ENCODE measurements around the gene SNW1.

Gene SNW1

GRCh38 chr14:77682158-77682553, 78.8 kb downstream of the SNW1 start:
- Histone ChIP-seq H3K4ac (ENCODE audit: low read length) (no peak overlapping the region), H3K4me2 (ENCODE audit: insufficient read depth, low read length, poor library complexity, severe bottlenecking) (no peak overlapping the region), H3K23ac (ENCODE audit: low read depth, low read length, poor library complexity) (no peak overlapping the region), H2AK5ac (ENCODE audit: low read depth, low read length) (no peak overlapping the region), H3K79me1 (ENCODE audit: low read depth, low read length) (no peaks in the 10 kb centered on the region), H3K18ac (ENCODE audit: low read length) (no peak overlapping the region), H2BK15ac (ENCODE audit: low read length) (no peak overlapping the region), H4K8ac (ENCODE audit: low read depth, low read length) (no peak overlapping the region), H3K27ac (replicated peaks; ENCODE audit: low read length) (no peak overlapping the region), H3K36me3 (replicated peaks in 1 of 2; ENCODE audit: control insufficient read depth in 2 of 2, insufficient read depth in 2 of 2, low read length in 2 of 2) (peaks cover 2 to 62% of the 10 kb centered on the region in 2 donors), H2BK5ac (ENCODE audit: low read length) (no peak overlapping the region), H3K9ac (ENCODE audit: low read depth, low read length, poor library complexity) (no peak overlapping the region), H2BK12ac (ENCODE audit: low read length) (no peak overlapping the region), H4K91ac (ENCODE audit: low read depth, low read length, poor library complexity) (no peak overlapping the region), H3K4me1 (ENCODE audit: control insufficient read depth in 2 of 2, insufficient read depth in 1 of 2, low read depth in 1 of 2, low read length in 2 of 2) (no peaks in the 10 kb centered on the region), H3K27me3 (ENCODE audit: control insufficient read depth in 3 of 3, insufficient read depth in 3 of 3, low read depth in 1 of 3, low read length in 3 of 3) (no peaks in the 10 kb centered on the region), H3K4me3 (ENCODE audit: low read length in 2 of 2) (no peak overlapping the region), H3K14ac (ENCODE audit: low read length) (no peak overlapping the region), H2BK120ac (ENCODE audit: low read depth, low read length) (no peak overlapping the region), H2AFZ (ENCODE audit: low read length) (no peak overlapping the region), H3K9me3 (replicated peaks in 1 of 2; ENCODE audit: control insufficient read depth in 2 of 2, insufficient read depth in 1 of 2, low read depth in 1 of 2, low read length in 2 of 2) (no peaks in the 10 kb centered on the region)
- no CpG with 5 or more reads among the region's 1 CpG for WGBS, 2 donors (ENCODE audit: extremely low coverage in 2 of 2, insufficient read length in 2 of 2, insufficient replicate concordance in 1 of 2)
- DNase-seq (ENCODE audit: low spot score): no peak

- H4K8ac ChIP-seq (ENCODE audit: low read depth, low read length): no peak overlapping the region
- H2AFZ ChIP-seq (ENCODE audit: low read length): no peak overlapping the region
- H2BK120ac ChIP-seq (ENCODE audit: low read depth, low read length): no peak overlapping the region
- no peaks in the 10 kb centered on the region for H3K9me3 ChIP-seq (replicated peaks in 1 of 2; ENCODE audit: control insufficient read depth in 2 of 2, insufficient read depth in 1 of 2, low read depth in 1 of 2, low read length in 2 of 2)
- no peak overlapping the region for H2AK5ac ChIP-seq (ENCODE audit: low read depth, low read length)
- no peak overlapping the region for H4K91ac ChIP-seq (ENCODE audit: low read depth, low read length, poor library complexity)
- H3K4me3 ChIP-seq (ENCODE audit: low read length in 2 of 2): no peak overlapping the region
- H3K27ac ChIP-seq (replicated peaks; ENCODE audit: low read length): no peak overlapping the region
- no peak overlapping the region for H2BK5ac ChIP-seq (ENCODE audit: low read length)
- no peaks in the 10 kb centered on the region for H3K4me1 ChIP-seq (ENCODE audit: control insufficient read depth in 2 of 2, insufficient read depth in 1 of 2, low read depth in 1 of 2, low read length in 2 of 2)
- no peak overlapping the region for H2BK12ac ChIP-seq (ENCODE audit: low read length)
- peaks cover 2 to 61% of the 10 kb centered on the region in 2 donors for H3K36me3 ChIP-seq (replicated peaks in 1 of 2; ENCODE audit: control insufficient read depth in 2 of 2, insufficient read depth in 2 of 2, low read length in 2 of 2)
- no peaks in the 10 kb centered on the region for H3K27me3 ChIP-seq (ENCODE audit: control insufficient read depth in 3 of 3, insufficient read depth in 3 of 3, low read depth in 1 of 3, low read length in 3 of 3)
- no peaks in the 10 kb centered on the region for H3K79me1 ChIP-seq (ENCODE audit: low read depth, low read length)
- no peak overlapping the region for H3K4ac ChIP-seq (ENCODE audit: low read length)
- WGBS, 2 donors (ENCODE audit: extremely low coverage in 2 of 2, insufficient read length in 2 of 2, insufficient replicate concordance in 1 of 2): no CpG with 5 or more reads among the region's 7 CpGs
- no peak overlapping the region for H3K4me2 ChIP-seq (ENCODE audit: insufficient read depth, low read length, poor library complexity, severe bottlenecking)
- H3K23ac ChIP-seq (ENCODE audit: low read depth, low read length, poor library complexity): no peak overlapping the region
- H3K9ac ChIP-seq (ENCODE audit: low read depth, low read length, poor library complexity): no peak overlapping the region
- H3K14ac ChIP-seq (ENCODE audit: low read length): no peak overlapping the region
- no peak overlapping the region for H3K18ac ChIP-seq (ENCODE audit: low read length)
- H2BK15ac ChIP-seq (ENCODE audit: low read length): no peak overlapping the region
- DNase-seq (ENCODE audit: low spot score): no peak
These were observed 79.5 kb downstream of the SNW1 start for GRCh38 chr14:77681196-77682157.

- H3K4me3 ChIP-seq (ENCODE audit: low read length in 2 of 2): no peak overlapping the region
- no peak overlapping the region for H4K8ac ChIP-seq (ENCODE audit: low read depth, low read length)
- peaks cover 16 to 71% of the 10 kb centered on the region in 2 donors for H3K36me3 ChIP-seq (replicated peaks in 1 of 2; ENCODE audit: control insufficient read depth in 2 of 2, insufficient read depth in 2 of 2, low read length in 2 of 2)
- H3K9ac ChIP-seq (ENCODE audit: low read depth, low read length, poor library complexity): no peak overlapping the region
- H4K91ac ChIP-seq (ENCODE audit: low read depth, low read length, poor library complexity): no peak overlapping the region
- no peak overlapping the region for H2AFZ ChIP-seq (ENCODE audit: low read length)
- no peak overlapping the region for H2BK15ac ChIP-seq (ENCODE audit: low read length)
- H2BK5ac ChIP-seq (ENCODE audit: low read length): no peak overlapping the region
- H3K27ac ChIP-seq (replicated peaks; ENCODE audit: low read length): no peak overlapping the region
- no peak overlapping the region for H2AK5ac ChIP-seq (ENCODE audit: low read depth, low read length)
- no peaks in the 10 kb centered on the region for H3K9me3 ChIP-seq (replicated peaks in 1 of 2; ENCODE audit: control insufficient read depth in 2 of 2, insufficient read depth in 1 of 2, low read depth in 1 of 2, low read length in 2 of 2)
- H2BK12ac ChIP-seq (ENCODE audit: low read length): no peak overlapping the region
- H3K4ac ChIP-seq (ENCODE audit: low read length): no peak overlapping the region
- no peaks in the 10 kb centered on the region for H3K79me1 ChIP-seq (ENCODE audit: low read depth, low read length)
- no peak overlapping the region for H3K18ac ChIP-seq (ENCODE audit: low read length)
- H3K27me3 ChIP-seq (ENCODE audit: control insufficient read depth in 3 of 3, insufficient read depth in 3 of 3, low read depth in 1 of 3, low read length in 3 of 3): no peaks in the 10 kb centered on the region
- no peak overlapping the region for H3K23ac ChIP-seq (ENCODE audit: low read depth, low read length, poor library complexity)
- no peak for DNase-seq (ENCODE audit: low spot score)
- no CpG with 5 or more reads among the region's 8 CpGs for WGBS, 2 donors (ENCODE audit: extremely low coverage in 2 of 2, insufficient read length in 2 of 2, insufficient replicate concordance in 1 of 2)
- H2BK120ac ChIP-seq (ENCODE audit: low read depth, low read length): no peak overlapping the region
- no peak overlapping the region for H3K4me2 ChIP-seq (ENCODE audit: insufficient read depth, low read length, poor library complexity, severe bottlenecking)
- H3K14ac ChIP-seq (ENCODE audit: low read length): no peak overlapping the region
- no peaks in the 10 kb centered on the region for H3K4me1 ChIP-seq (ENCODE audit: control insufficient read depth in 2 of 2, insufficient read depth in 1 of 2, low read depth in 1 of 2, low read length in 2 of 2)
These were observed 86.0 kb downstream of the SNW1 start for GRCh38 chr14:77674931-77675330.

- H2AK5ac ChIP-seq (ENCODE audit: low read depth, low read length): no peak overlapping the region
- no peaks in the 10 kb centered on the region for H3K4me1 ChIP-seq (ENCODE audit: control insufficient read depth in 2 of 2, insufficient read depth in 1 of 2, low read depth in 1 of 2, low read length in 2 of 2)
- H4K91ac ChIP-seq (ENCODE audit: low read depth, low read length, poor library complexity): no peak overlapping the region
- no peak overlapping the region for H3K18ac ChIP-seq (ENCODE audit: low read length)
- H3K14ac ChIP-seq (ENCODE audit: low read length): no peak overlapping the region
- H3K4me2 ChIP-seq (ENCODE audit: insufficient read depth, low read length, poor library complexity, severe bottlenecking): no peak overlapping the region
- no peaks in the 10 kb centered on the region for H3K9me3 ChIP-seq (replicated peaks in 1 of 2; ENCODE audit: control insufficient read depth in 2 of 2, insufficient read depth in 1 of 2, low read depth in 1 of 2, low read length in 2 of 2)
- H2BK15ac ChIP-seq (ENCODE audit: low read length): no peak overlapping the region
- H3K4me3 ChIP-seq (ENCODE audit: low read length in 2 of 2): peak overlapping the region in 1 of 2 donors; percentile 54
- no peak overlapping the region for H2BK5ac ChIP-seq (ENCODE audit: low read length)
- no peaks in the 10 kb centered on the region for H3K79me1 ChIP-seq (ENCODE audit: low read depth, low read length)
- H2BK12ac ChIP-seq (ENCODE audit: low read length): no peak overlapping the region
- H3K27ac ChIP-seq (replicated peaks; ENCODE audit: low read length): no peak overlapping the region
- no peak overlapping the region for H4K8ac ChIP-seq (ENCODE audit: low read depth, low read length)
- no peak overlapping the region for H2AFZ ChIP-seq (ENCODE audit: low read length)
- no peak overlapping the region for H3K4ac ChIP-seq (ENCODE audit: low read length)
- H3K9ac ChIP-seq (ENCODE audit: low read depth, low read length, poor library complexity): no peak overlapping the region
- no peak overlapping the region for H3K23ac ChIP-seq (ENCODE audit: low read depth, low read length, poor library complexity)
- H3K27me3 ChIP-seq (ENCODE audit: control insufficient read depth in 3 of 3, insufficient read depth in 3 of 3, low read depth in 1 of 3, low read length in 3 of 3): no peaks in the 10 kb centered on the region
- no peak for DNase-seq (ENCODE audit: low spot score)
- peaks cover 16 to 57% of the 10 kb centered on the region in 2 donors for H3K36me3 ChIP-seq (replicated peaks in 1 of 2; ENCODE audit: control insufficient read depth in 2 of 2, insufficient read depth in 2 of 2, low read length in 2 of 2)
- H2BK120ac ChIP-seq (ENCODE audit: low read depth, low read length): no peak overlapping the region
These were observed 87.8 kb downstream of the SNW1 start for GRCh38 chr14:77673193-77673592.

All from neuronal stem cell (in vitro differentiated cells).